ENCODE data around the gene PLA2G15.
"Not testable (repeated sequence)": the region's sequence is repeated elsewhere in the genome, so short reads cannot be mapped to it uniquely, and the experiment has no call there.

The PLA2G15 gene

GRCh38 chr16:68285683-68286082 is 40.5 kb downstream of the PLA2G15 start:
- Mint-ChIP-seq H3K27ac (peak overlapping the region; percentile 82), H3K36me3 (peaks cover 29% of the 10 kb centered on the region), H3K9me3 (no peaks in the 10 kb centered on the region), H3K4me1 (peaks cover 62% of the 10 kb centered on the region), H3K27me3 (no peaks in the 10 kb centered on the region), H3K4me3 (peak overlapping the region; percentile 79)
- DNase-seq (ENCODE audit: low spot score in 2 of 2): no peak
- ATAC-seq (ENCODE audit: low read depth): no peak

DNA sequence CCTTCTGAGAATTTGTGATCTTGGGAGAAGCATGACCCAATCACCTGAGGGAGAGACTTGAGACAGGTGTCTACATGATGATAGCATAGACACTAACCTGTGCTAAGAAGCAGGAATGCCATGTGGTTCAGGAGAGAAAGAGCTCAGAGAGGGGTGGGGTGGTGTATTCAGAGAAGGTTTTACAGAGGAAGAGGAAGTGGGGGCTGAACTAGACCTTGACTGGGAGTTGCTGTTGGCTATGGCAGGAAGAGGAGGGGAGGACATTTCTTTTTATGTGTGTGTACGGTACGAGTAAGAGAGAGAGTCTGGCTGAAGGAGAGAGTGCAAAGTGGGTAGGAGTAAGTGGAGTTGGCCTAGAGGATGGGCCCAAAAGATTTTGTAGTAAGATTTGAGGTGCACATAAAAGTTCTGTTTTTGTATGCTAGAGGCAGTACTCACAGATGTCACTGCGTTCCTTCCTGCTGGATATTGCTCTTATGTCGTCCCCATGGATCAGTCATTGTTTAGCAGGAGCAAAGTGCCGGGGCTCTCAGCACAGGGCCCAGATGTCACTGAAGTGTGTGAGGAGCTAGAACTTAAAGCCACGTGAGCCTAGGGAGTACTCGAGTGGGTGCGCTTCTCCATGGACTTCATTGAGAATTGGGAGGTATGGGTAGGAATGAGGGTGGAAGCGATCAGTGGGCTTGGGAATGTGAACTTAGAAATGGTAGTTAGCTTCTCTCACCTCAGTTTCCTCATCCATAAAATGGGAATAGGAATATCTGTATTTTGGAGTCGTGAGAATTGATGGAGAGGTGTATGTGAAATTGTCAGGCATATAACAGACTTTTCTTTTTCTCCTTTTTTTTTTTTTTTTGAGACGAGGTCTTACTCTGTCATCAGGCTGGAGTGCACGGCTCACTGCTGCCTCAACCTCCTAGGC is 41.2 kb downstream of the PLA2G15 start:
- Mint-ChIP-seq H3K4me1 (peaks cover 59% of the 10 kb centered on the region), H3K36me3 (peaks cover 32% of the 10 kb centered on the region), H3K27ac (peak overlapping the region; percentile 82), H3K9me3 (no peaks in the 10 kb centered on the region), H3K27me3 (no peaks in the 10 kb centered on the region), H3K4me3 (peak overlapping the region; percentile 79)
- peak; percentile 25 for ATAC-seq (ENCODE audit: low read depth)
- no peak for DNase-seq (ENCODE audit: low spot score in 2 of 2)

GRCh38 chr16:68287276-68288251 is 42.4 kb downstream of the PLA2G15 start:
- H3K27ac Mint-ChIP-seq: peak overlapping the region; percentile 82
- peak overlapping the region; percentile 53 for H3K4me3 Mint-ChIP-seq
- H3K9me3 Mint-ChIP-seq: no peaks in the 10 kb centered on the region
- peaks cover 29% of the 10 kb centered on the region for H3K36me3 Mint-ChIP-seq
- no peaks in the 10 kb centered on the region for H3K27me3 Mint-ChIP-seq
- DNase-seq (ENCODE audit: low spot score in 2 of 2) (no peak), ATAC-seq (ENCODE audit: low read depth) (no peak)
- H3K4me1 Mint-ChIP-seq: peaks cover 60% of the 10 kb centered on the region

DNA sequence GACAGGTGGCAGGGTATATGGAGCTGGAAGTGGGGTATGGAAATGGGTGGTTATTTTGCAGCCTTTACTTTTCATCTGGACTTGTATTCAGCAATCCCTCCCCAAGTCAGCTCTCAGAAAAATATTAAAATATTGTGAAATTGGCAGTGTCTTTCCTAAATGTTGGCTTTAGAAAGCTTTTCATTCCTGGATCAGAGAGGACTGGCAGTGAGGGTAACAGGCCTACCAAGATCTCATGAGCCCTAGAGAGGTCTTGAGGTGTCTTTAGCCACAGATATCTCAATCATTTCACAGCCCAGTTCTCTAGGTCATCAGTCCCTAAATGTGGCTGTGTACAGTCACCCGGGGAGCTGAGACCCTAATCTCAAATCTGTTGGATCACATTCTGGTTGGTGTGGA is 43.1 kb downstream of the PLA2G15 start:
- ATAC-seq (ENCODE audit: low read depth) (no peak), DNase-seq (ENCODE audit: low spot score in 2 of 2) (no peak)
- Mint-ChIP-seq H3K36me3 (peaks cover 29% of the 10 kb centered on the region), H3K9me3 (no peaks in the 10 kb centered on the region), H3K27me3 (no peaks in the 10 kb centered on the region), H3K4me3 (no peak overlapping the region), H3K4me1 (peaks cover 54% of the 10 kb centered on the region), H3K27ac (peak overlapping the region; percentile 82)

DNA sequence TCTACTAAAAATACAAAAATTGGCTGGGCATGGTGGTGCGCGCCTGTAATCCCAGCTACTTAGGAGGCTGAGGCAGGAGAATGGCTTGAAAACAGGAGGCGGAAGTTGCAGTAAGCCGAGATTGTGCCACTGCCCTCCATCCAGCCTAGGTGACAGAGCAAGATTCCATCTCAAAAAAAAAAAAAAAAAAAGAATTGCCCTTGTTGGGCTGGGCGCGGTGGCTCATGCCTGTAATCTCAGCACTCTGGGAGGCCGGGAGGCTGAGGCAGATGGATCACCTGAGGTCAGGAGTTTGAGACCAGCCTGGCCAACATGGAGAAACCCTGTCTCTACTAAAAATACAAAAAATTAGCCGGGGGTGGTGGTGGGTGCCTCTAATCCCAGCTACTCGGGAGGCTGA is 43.6 kb downstream of the PLA2G15 start:
- not testable (repeated sequence) for H3K27ac Mint-ChIP-seq; H3K27me3 Mint-ChIP-seq; ATAC-seq (ENCODE audit: low read depth); H3K4me3 Mint-ChIP-seq; DNase-seq (ENCODE audit: low spot score in 2 of 2); H3K9me3 Mint-ChIP-seq
- H3K4me1 Mint-ChIP-seq: peaks cover 53% of the 10 kb centered on the region
- H3K36me3 Mint-ChIP-seq: peaks cover 34% of the 10 kb centered on the region

GRCh38 chr16:68289202-68289601 is 44.0 kb downstream of the PLA2G15 start:
- Mint-ChIP-seq H3K36me3 (peaks cover 37% of the 10 kb centered on the region), H3K9me3 (no peaks in the 10 kb centered on the region), H3K4me3 (peak overlapping the region; percentile 52), H3K27ac (peak overlapping the region; percentile 87), H3K4me1 (peaks cover 52% of the 10 kb centered on the region), H3K27me3 (no peaks in the 10 kb centered on the region)
- ATAC-seq (ENCODE audit: low read depth) (no peak), DNase-seq (ENCODE audit: low spot score in 2 of 2) (no peak)

- peak; percentile 85 for ATAC-seq (ENCODE audit: low read depth)
- no peaks in the 10 kb centered on the region for H3K27me3 Mint-ChIP-seq
- peaks cover 40% of the 10 kb centered on the region for H3K36me3 Mint-ChIP-seq
- peaks cover 48% of the 10 kb centered on the region for H3K4me1 Mint-ChIP-seq
- H3K27ac Mint-ChIP-seq: peak overlapping the region; percentile 87
- peak; percentile 67 to 72 for DNase-seq (ENCODE audit: low spot score in 2 of 2)
- peak overlapping the region; percentile 52 for H3K4me3 Mint-ChIP-seq
- no peaks in the 10 kb centered on the region for H3K9me3 Mint-ChIP-seq
These were observed 44.6 kb downstream of the PLA2G15 start for GRCh38 chr16:68289621-68290329.

DNA sequence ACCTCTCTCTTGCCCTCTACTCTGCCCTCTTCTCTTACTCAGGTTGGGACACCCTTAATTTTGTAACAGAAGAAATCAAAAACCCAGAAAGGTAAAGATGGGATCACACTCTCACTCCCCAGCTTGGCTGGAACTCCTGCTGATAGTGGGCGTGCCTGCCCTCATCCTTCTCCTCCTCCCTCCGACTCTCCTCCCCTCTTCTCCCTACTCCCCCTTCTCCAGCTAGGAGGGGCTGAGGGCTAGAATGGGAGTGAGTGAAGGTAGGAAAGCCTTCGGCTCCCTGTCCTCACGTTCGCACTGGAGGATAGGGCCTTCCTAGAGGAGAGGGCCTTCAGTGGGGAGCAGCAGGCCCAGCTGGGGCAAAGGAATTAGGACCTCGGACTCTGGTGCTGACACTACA is 45.3 kb downstream of the PLA2G15 start:
- H3K27me3 Mint-ChIP-seq: no peaks in the 10 kb centered on the region
- peak overlapping the region; percentile 87 for H3K27ac Mint-ChIP-seq
- DNase-seq (ENCODE audit: low spot score in 2 of 2): no peak
- no peak for ATAC-seq (ENCODE audit: low read depth)
- H3K4me1 Mint-ChIP-seq: peaks cover 44% of the 10 kb centered on the region
- H3K4me3 Mint-ChIP-seq: peak overlapping the region; percentile 19
- H3K9me3 Mint-ChIP-seq: no peaks in the 10 kb centered on the region
- peaks cover 40% of the 10 kb centered on the region for H3K36me3 Mint-ChIP-seq

DNA sequence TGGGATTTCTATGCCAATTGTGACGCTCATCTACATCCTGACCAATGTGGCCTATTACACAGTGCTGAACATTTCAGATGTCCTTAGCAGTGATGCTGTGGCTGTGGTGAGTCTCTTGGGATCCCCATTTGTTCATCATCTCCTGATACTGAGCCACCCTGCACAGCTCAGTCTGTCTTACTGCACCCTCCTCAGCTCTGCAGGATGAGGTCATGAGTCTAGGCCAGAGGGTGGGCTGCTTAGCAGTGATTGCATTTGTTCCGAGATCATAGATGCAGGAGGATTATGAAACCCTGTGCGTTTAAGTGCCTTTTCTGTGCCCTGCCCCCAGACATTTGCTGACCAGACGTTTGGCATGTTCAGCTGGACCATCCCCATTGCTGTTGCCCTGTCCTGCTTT is 46.1 kb downstream of the PLA2G15 start:
- Mint-ChIP-seq H3K4me3 (no peak overlapping the region), H3K4me1 (peaks cover 42% of the 10 kb centered on the region), H3K27ac (peak overlapping the region; percentile 87), H3K36me3 (peaks cover 39% of the 10 kb centered on the region), H3K9me3 (no peaks in the 10 kb centered on the region), H3K27me3 (no peaks in the 10 kb centered on the region)
- ATAC-seq (ENCODE audit: low read depth) (no peak), DNase-seq (ENCODE audit: low spot score in 2 of 2) (no peak)

- H3K4me3 Mint-ChIP-seq: no peak overlapping the region
- no peaks in the 10 kb centered on the region for H3K9me3 Mint-ChIP-seq
These were observed 47.3 kb downstream of the PLA2G15 start for GRCh38 chr16:68292425-68292824.

DNA sequence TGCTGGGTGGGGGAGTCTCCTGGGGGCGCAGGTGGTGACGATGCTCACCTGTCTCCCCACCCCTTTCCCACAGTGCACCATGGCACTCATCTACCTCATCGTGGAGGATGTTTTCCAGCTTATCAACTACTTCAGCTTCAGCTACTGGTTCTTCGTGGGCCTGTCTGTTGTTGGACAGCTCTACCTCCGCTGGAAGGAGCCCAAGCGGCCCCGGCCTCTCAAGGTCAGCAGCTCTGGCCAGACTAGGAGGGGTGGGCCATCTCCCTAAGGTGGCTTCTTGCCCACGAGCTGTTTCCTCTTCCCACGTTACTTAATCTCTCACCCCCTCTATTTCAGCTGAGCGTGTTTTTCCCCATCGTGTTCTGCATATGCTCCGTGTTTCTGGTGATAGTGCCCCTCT is 51.1 kb downstream of the PLA2G15 start:
- Mint-ChIP-seq H3K27ac (peak overlapping the region; percentile 63), H3K4me1 (peaks cover 19% of the 10 kb centered on the region), H3K9me3 (no peaks in the 10 kb centered on the region), H3K4me3 (no peak overlapping the region), H3K27me3 (no peaks in the 10 kb centered on the region), H3K36me3 (peaks cover 35% of the 10 kb centered on the region)
- DNase-seq (ENCODE audit: low spot score in 2 of 2): no peak
- no peak for ATAC-seq (ENCODE audit: low read depth)

More at GRCh38 chr16:68292425-68292824, 47.3 kb downstream of the PLA2G15 start:
- Mint-ChIP-seq H3K27ac (no peak overlapping the region), H3K27me3 (no peaks in the 10 kb centered on the region), H3K36me3 (peaks cover 37% of the 10 kb centered on the region), H3K4me1 (peaks cover 34% of the 10 kb centered on the region)
- DNase-seq (ENCODE audit: low spot score in 2 of 2) (no peak), ATAC-seq (ENCODE audit: low read depth) (no peak)

DNA sequence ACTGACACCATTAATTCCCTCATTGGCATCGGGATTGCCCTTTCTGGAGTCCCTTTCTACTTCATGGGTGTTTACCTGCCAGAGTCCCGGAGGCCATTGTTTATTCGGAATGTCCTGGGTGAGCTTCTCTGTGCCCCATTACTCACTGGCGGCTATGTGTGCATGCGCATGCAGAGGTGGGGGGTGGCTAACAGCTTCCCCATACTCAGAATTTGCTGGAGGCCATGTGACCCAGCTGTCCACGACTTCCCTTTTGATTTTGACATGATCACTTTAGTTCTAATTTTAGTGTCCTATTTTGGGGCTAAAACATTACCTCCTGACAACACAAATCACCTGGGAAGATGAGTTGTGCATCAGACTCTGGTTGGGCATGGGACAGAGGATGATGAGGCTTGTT is 51.5 kb downstream of the PLA2G15 start:
- ATAC-seq (ENCODE audit: low read depth): no peak
- DNase-seq (ENCODE audit: low spot score in 2 of 2): no peak
- peaks cover 15% of the 10 kb centered on the region for H3K4me1 Mint-ChIP-seq

DNA sequence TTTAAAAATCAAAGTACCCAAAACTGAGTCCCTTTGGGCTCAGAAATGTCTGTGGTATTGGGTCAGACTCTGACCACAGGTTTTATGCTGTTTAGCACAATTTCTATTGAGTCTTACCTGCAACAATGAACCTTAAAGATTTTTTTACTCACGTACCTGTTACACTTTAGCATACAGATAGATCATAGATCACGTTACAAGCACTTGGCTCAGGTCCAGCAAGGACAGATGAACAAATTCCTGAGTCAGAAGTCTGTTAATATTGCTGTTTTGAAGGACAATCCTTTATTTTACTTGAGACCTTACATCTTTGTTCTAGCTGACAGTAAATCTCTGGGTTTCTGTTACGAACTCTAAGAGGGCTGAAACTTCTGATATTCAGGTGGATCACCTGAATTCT is 52.7 kb downstream of the PLA2G15 start:
- H3K27ac Mint-ChIP-seq: peak overlapping the region; percentile 24
- ATAC-seq (ENCODE audit: low read depth) (no peak), DNase-seq (ENCODE audit: low spot score in 2 of 2) (no peak)
- H3K9me3 Mint-ChIP-seq: no peaks in the 10 kb centered on the region
- no peak overlapping the region for H3K4me3 Mint-ChIP-seq
- no peaks in the 10 kb centered on the region for H3K27me3 Mint-ChIP-seq
- peaks cover 39% of the 10 kb centered on the region for H3K36me3 Mint-ChIP-seq
- H3K4me1 Mint-ChIP-seq: peaks cover 18% of the 10 kb centered on the region

More for the DNA sequence above, 51.5 kb downstream of the PLA2G15 start:
- Mint-ChIP-seq H3K27ac (peak overlapping the region; percentile 63), H3K9me3 (no peaks in the 10 kb centered on the region), H3K27me3 (no peaks in the 10 kb centered on the region), H3K4me3 (no peak overlapping the region), H3K36me3 (peaks cover 33% of the 10 kb centered on the region)
